Heart left ventricle (tissue), 13 donors: ENCODE data around the gene ARMC6.

Experiments used
- CTCF ChIP-seq, 12 donors: fragments of 200-600 bp; sonication (generic) in 4 of 12; IDR thresholded peaks; one replicate each; pipeline versions ENCODE4 v1.5.0 to v1.8.0; 2018 to 2022; ENCODE audit warnings: antibody characterized with exemption in 12 of 12, mild to moderate bottlenecking in 5 of 12
- POLR2A ChIP-seq, 2 donors: fragments of 450-650 bp; IDR thresholded peaks; one replicate each; pipeline ENCODE4 v1.6.1; 2017; ENCODE audit warnings: antibody characterized with exemption in 2 of 2, mild to moderate bottlenecking in 2 of 2, moderate library complexity in 2 of 2
- donor health status: ischemic (EF 13 %, LVEDD 7.1; RV severe dilation, severe dysfunction).
- donor health status: DM: no; HTN: yes; CAD: no.
- donor health status: DM: no; HTN: no; CAD: no.
- donor health status: ischemic (EF 25% LVEDD 6.9; RV normal size, moderate dysfunction).
- donor health status: ischemic (EF 25% LVEDD 5.7; RV mildly dilated, moderate dysfunction).
- donor health status: ischemic (EF 35%, LVEDD 5.7; RV mildly dilated, moderate dysfunction).
- donor health status: nonischemic (EF 11% LVEDD 7.7; RV severe dilation, severe dysfunction).
- donor health status: DM: yes; HTN: yes; CAD: no.
- donor health status: PGD.
- donor health status: ischemic (EF 29% LVEDD 5.4; RV normal size, mild dysfunction).
- donor health status: nonischemic (EF 23%, LVEDD 6.1; RV moderate dilation, normal function).

- TF ChIP-seq CTCF (IDR thresholded peaks at IDR 0.05) = no peak
- no peak for TF ChIP-seq POLR2A (IDR thresholded peaks at IDR 0.05)
These were observed 21.6 kb downstream of the ARMC6 start for GRCh38 chr19:19054939-19055440.
